GM12801 (cell line): ENCODE data around the gene STARD3.

ENCODE experiments used
- TF ChIP-seq, protein P1 (sequence below): IDR thresholded peaks from one replicate; pipeline ENCODE4 v1.5.1; 2011; ENCODE audit warnings: control low read depth; ENCODE audit not compliant: insufficient read length; ENCODE audit errors: extremely low read depth

Gene STARD3

DNA sequence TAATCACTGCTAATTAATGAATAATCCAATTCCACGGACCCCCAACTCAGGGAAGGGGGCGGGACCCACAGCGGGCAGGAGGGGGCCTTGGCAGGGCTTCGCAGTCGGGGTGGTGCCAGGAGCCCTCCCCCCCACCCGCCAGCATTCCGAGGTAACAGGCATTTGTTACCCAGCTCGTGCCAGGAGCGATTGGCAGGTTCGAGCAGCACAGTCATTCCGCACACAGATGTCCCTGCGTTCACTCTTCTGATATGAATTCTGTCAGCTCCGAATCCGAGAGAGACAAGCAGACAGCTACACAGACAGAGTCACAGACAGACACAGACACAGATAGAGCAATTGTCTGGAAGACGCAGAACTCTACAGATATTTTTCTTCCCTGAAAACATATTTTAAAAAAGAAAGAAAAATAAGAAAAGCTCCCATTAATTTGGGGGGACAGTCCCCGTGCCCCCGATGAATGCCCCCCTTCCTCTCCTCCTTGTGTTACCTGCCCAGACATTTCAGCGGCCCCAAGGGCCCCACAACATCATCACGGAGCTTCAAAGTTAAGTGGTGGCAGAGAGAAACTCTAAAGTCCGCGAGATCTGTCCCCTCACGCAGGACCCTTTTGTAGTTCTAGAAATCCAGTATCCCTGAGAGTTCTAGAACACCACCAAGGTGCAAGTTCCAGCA lies 39.4 kb upstream of the STARD3 start:
- TF ChIP-seq, protein P1, sequence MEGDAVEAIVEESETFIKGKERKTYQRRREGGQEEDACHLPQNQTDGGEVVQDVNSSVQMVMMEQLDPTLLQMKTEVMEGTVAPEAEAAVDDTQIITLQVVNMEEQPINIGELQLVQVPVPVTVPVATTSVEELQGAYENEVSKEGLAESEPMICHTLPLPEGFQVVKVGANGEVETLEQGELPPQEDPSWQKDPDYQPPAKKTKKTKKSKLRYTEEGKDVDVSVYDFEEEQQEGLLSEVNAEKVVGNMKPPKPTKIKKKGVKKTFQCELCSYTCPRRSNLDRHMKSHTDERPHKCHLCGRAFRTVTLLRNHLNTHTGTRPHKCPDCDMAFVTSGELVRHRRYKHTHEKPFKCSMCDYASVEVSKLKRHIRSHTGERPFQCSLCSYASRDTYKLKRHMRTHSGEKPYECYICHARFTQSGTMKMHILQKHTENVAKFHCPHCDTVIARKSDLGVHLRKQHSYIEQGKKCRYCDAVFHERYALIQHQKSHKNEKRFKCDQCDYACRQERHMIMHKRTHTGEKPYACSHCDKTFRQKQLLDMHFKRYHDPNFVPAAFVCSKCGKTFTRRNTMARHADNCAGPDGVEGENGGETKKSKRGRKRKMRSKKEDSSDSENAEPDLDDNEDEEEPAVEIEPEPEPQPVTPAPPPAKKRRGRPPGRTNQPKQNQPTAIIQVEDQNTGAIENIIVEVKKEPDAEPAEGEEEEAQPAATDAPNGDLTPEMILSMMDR, result no peak

DNA sequence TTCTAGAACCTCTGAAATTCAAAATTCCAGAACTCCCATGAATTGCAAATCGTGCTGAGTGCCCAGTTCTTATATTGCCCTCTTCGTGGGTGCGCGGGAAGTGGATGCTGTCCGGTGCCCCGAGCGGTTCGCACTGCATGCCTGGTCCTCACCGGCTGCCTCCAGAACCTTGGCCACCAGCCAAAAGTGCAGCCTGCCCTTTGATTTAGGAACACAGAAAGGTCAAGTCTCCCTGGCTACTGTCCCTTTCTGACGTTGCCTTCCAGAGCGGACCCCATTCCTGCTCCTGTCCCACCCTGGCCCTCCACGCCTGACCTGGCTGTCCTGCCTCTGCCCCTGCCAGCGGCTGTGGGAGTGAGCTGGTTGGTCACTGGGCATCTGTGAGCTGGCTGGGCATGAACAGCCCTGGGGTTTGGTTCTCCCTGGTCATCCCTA lies 38.9 kb upstream of the STARD3 start:
- TF ChIP-seq, protein P1, result no peak

DNA sequence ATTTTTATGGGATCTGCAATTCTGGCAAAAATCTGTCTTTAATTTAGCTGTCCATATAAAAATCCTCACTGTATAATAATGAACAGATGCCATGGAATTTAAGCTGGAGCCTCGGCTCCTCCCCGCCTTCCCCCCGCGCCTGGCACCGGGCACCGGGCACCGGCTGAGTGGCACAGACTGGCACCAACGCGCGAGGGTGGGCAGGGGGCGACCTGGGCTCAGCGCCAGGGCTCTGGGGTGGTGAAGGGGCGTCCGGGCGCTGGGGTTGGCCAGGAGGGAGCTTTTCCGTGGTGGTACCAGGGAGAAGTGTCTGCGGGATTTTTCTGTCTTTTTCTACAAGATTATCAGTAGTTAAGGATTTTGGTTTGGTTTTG lies 38.3 kb upstream of the STARD3 start:
- TF ChIP-seq, protein P1, result no peak

DNA sequence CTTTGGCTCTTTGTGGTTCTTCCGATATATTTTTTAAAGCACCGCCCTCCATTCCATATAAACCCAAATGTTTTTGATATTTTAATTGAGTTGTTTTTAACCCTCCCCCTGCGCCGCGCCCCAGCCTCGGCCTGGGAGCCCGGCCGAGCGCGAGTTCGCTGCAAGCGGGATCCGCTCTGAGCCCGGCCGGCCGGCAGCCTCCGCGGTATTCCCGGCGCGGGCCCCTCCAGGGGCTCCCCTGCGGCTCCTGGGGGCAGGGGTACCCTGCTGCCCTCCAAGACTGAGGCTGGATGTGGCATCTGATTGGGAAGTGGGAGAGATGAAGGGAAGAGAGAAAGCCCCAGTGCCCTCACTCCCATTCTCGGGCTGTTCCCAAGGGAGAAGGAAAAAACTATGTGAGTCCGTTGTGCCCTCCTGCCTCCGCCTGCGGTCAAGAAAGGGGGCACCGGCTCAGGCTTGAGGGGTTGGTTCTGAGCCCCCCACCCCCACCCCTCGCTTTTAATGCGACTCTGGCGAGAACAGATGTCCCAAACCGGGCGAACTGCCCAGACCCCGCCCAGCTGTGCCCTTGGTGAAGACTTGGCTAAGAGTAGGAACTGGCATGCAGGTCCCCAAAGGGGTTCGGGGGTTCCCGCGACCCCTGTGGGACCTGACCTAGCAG lies 37.8 kb upstream of the STARD3 start:
- TF ChIP-seq, protein P1, result no peak

DNA sequence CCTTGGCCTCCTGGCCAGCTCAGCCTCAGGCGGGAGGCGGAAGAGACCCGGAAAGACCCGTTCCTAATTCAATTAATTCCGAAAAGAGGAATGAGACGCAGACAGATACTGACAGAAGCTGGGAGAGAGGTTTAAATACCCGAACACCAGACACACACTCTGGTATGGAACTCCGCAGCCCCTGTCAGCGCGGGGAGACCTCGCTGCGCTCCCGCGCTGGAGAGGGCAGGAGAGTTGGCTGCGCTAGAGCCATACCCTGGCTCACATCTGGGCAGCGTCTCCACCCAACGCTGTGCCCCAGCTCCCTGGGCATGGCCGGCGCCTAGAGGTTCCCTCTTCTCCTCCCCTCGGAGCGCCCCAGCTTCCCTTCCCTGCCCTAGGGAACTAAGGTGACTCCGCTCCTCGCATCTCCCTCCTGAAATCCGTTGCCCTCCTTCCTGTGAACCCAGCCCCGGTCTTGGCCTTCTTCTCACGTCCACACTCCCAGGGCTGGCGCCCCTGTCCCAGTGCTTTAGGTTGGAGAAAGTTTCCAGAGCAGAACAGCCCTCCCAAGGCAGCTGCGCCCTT lies 37.2 kb upstream of the STARD3 start:
- TF ChIP-seq, protein P1, result no peak

DNA sequence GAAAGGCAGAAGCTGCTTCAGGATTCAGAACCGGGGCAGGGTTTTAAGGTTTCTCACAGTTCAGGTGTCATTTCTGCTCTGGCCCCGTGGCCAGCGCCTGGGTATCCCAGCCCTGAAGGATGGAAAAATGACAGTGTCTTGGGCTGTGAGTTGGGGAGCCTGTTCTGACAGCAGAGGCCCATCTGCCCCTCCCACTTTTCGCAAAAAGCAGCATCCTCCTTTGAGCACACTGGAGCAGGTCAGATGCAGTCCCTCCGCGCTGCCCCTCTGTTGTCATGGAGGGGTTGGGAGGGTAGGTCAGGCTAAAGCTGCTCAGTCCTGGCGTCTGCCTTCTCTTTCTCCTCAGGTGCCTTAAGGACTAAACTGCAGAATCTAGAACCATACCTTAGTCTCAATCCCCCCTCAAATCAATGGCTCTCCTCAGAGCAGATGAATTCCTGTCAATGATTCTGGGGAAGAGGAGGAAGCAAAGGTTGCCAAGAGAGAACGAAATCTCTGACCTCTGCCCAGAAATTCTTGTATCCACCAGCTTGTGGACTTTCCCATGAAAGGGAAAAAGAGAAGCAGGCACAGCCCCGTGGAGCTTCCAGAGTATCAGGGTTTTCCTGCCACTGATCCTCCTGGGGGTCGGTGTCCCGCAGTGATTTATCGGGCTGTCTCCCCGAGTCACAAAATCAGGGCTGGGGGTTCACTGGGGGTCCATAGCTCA lies 36.5 kb upstream of the STARD3 start:
- TF ChIP-seq, protein P1, result no peak

DNA sequence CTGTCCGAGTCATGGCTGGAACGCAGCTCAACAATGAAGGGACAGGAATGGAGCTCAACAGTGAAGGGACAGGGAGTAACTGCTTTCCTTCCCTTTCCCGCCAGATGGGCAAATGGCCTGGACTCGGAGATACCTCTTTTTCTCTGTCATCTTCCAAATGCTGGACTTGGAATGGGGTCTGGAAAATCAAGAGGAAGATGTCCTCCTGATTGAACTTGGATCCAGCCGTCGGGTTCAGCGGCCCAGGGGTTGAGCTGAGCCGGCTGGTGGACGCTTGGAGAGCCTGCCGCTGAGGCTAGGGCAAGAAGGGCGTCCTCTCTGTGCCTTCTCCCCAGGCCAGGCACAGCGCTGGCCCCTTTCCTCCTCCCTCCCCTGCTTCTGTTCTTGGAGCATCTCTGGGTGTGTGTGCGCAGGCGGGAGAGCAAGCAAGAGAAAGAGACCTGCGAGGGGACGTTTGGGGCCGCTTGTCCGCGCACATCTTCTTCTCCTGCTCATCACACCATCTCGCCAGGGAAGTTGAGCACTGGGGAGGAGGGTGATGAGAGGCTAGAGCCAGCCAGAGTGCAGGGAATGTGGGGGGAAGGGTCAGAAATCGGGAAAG lies 35.8 kb upstream of the STARD3 start:
- TF ChIP-seq, protein P1, result no peak
